Measurements from ENCODE around the gene ZNF319.
"Not testable (repeated sequence)": the region's sequence is repeated elsewhere in the genome, so short reads cannot be mapped to it uniquely, and the experiment has no call there.

Gene ZNF319

DNA sequence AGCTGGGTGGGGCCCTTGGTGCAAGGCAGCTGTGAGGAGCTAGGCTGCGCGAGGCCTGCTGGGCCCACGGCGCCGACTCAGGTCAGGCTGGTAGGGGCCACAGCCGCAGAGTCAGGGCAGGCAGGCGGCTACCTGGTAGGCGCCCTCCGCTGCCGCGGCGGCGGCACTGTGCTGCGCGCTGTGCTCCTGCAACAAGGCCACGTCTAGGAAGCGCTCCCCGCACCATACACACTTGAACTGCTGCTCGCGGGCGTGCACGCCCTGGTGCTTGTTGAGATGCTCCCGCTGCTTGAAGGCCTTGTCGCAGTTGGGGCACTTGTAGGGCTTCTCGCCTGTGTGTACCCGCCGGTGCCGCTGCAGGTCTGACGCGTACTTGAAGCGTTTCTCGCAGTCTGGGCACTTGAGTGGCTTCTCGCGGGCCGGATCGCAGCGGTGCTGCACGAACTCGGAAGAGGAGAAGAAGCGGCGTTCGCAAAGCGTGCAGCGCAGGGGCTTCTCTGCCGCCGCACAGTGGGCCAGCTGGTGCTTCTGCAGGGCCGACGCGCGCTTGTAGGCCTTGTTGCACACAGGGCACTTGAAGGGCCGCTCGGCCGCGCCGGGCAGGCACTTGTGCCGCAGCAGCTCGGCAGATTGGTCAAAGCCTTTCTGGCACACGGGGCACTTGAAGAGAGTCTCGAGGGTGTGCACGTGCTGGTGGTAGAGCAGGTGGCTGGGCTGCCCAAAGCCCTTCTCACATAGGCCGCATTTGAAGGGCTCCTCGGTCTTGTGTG, 3.9 kb downstream of the ZNF319 start:
- FAIRE-seq, result no peak

DNA sequence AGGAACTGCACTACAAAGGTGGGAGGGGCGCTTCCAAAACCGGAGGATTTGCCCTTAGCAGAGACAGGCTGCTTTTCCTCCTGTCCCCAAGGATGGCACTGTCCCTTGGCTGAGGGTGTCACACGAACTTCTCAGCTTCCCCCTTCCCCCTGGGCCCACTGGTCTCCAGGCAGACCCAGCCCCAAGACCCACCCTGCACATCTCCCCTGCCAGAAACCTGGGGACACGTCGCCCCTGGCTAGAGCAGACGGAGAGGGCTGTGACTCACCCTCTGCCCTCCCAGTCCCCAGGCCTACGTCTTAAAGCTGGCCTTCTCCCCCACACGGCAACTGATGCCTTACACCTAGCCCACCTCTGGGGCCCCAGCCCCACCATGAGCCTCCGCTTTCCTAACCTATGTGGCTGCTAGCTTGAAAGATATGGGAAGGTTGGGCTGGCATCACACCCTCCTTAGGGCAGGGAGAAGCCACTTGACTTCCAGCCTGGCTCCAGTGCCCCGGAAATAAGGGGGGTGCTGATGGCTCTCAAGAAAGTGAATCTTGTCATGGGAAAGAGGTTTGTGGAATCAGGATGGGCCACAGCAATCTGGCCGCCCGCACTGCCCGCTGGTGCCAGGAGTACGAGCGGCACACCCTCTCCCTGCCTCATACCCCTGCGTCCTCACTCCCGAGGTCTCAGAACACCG, 4.6 kb downstream of the ZNF319 start:
- FAIRE-seq, result no peak

DNA sequence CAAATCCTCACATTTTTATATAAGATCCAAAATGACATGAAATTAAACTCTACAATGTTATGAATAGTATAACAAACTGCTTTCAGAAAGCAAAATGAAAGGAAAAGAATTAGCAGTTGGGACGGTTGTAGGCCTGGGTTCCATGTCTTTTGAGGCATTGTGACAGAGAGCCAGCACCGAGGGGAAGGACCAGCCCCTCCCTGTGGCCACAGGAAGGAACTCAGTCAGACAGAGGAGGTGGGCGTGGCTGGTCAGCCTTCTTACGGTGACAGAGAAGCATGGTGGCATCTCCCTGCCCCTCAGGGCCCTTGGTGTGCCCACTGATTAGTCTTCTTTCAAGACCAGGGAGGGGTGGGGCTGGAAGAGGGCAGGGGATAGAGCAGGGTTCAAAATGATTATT, 5.7 kb downstream of the ZNF319 start:
- no peak for FAIRE-seq

DNA sequence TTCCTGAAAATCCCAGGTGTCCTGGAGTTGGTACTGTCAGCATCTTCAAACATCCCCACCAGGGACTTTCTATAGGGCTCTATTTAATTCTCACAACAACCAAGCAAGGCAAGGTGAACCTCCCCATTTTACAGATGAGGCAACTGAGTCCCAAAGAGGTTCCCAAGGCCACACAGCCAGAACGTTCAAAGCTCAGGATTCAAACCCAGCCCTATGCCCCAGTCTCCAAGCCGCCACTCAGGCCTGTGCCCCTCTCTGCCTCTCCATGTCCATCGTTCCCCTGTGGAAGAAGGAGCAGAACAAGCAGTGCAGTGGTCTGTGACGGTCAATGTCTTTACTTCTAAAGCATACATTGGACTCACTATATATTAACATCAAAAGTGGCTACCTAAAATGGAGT, 6.1 kb downstream of the ZNF319 start:
- no peak for FAIRE-seq

DNA sequence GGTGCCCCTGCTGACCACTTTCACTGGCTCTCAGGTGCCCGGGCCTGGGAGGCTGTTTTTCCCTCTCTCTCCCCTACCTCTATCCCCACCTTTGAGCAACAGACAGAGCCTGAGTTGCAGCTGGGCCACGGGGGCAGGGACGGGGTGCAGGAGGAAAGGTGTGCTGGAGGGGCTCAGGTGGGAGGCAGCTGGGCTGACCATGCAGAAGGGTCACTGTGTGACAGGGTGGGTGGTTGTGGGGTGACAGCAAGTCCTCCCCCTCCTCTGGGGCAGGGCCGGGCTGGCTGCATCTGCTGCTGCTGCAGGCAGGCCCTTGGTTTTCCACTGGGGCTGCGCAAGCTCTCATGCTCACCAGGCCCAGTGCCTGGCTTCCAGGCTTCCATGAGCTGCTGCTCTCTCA, 6.6 kb downstream of the ZNF319 start:
- FAIRE-seq, result no peak

DNA sequence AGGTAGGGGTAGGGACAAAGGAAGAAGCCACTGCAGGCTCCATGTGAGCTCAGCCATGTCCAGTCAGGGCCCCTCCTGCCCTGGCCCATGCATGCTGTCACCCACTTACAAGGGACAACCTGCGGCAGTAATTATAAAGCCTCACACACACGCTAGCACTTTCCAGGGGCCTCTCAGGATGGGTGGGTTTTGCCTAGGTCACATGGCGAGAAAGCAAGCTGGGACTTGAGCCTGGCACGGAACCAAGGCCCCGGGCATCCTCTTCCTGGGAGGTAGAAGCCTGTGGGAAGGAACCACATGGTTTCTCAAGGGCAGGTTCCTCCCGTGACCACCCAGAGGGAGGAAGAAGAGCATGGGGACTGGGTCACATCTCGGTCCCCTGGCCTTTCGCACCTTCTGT, 7.0 kb downstream of the ZNF319 start:
- FAIRE-seq, result no peak

DNA sequence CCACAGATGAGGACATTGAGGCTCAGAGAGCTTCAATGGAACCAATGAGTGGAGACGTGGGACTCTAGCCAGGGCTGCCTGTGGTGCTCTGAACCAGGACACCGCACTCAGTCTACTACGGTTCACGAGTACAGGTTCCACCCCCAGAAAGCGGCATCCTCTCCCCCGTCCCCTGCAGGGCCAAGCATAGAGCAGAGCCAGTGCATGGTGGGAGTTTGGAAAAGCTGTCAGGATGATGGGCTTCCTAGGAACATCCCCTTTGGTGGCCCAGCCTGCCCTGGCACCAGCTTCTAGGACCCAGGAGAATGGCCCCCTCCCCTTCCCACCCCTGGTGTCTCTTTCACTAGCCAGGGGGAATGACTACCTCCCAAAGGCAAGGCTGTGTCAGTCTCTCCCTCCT, 8.4 kb downstream of the ZNF319 start:
- FAIRE-seq, result no peak

DNA sequence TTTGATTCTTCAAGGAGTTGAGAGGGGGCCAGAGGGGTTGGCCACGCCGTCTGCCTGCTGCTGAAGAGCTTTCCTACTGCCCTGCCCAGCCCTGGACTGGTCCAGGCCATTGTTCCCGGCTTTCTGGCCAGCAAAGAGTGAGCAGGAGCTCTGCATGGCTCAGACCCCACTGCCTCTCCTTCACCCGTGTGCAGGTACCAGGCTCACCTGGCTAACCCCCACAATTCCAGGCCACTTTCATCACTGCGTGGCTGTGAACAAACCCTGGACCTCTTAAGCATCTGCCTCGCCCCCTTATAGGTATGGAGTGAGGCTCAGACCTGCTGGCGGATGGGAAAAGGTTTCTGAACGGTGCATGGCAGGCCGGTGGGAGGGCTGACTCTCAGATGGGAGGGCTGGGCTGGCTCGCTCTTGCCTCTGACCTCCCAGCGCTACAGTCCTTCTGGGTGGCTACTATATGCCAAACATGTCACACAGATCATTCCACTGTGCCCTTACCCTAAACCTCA, 8.9 kb downstream of the ZNF319 start:
- FAIRE-seq, result no peak

DNA sequence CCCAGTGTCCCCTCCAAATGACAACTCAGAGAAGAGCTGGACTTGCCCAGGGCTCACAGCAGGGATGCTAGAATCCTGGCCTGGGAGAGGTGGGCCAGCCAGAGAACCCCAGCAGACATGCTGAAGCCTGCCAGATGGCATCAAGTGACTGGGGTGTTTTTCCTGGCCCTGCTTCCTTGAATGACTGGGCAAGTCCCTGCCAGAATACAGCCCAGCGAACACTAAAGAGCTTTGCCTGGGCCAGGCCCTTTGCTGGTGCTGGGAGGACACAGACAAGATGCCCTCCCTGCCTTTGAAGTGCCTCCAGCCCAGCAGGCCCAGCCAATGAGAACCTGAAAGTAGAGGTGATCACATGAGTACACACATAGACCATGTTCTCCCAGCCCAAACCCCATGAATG, 11.5 kb downstream of the ZNF319 start:
- no peak for FAIRE-seq

DNA sequence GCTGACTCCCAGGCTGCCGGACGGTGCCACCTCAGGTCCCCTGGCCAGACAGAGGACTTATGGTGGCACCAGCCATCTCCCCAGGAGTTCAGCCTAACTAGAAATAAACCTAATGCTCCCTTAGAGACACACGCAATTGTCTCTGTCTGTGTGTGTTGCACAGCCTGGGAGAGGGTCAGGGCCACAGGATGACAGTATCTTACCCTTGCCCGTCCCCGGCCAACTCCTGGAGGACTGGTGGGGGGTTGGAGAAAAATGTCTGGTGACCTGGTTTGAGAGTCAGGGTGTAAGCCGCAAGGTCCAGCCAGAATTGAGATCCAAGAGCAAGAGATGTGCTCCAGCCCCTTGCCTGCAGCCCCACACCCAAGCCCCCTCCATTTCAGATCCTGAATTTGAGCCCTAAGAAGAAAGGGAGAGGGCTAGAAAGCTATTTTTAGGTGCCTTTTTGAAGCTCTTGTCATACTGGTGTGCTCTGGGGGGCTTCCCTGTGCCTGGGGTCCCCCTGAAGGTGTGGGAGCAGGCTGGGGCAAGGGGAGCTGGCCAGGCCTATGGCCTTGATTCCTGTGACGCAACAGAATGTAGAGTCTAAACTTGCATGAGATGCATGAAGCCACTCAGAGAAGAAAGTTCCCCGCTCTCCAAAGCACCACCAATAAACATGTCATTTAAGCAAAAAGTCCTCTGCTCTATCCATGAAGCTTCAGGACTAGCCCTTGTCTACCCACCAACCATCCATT, 12.9 kb downstream of the ZNF319 start:
- FAIRE-seq, result no peak

DNA sequence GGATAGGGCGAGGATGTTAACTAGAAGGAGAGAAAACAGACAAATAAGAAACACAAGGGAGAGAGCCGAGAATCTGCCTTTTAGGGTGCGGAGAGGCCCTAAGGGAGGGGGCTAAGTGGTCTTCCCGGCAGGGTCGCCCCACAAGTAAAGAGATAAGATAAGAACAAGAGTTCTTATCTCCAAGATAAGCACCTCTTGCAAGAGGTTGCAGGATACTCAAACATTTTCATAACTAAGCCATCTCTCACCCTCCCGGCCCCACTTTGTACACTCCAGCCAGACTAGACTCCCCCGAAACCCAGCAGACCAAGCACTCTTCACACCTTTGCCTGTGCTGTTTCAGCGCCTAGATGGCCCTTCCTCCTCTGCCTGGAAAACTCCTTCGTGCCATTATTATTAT, 14.3 kb downstream of the ZNF319 start:
- FAIRE-seq, result no peak

DNA sequence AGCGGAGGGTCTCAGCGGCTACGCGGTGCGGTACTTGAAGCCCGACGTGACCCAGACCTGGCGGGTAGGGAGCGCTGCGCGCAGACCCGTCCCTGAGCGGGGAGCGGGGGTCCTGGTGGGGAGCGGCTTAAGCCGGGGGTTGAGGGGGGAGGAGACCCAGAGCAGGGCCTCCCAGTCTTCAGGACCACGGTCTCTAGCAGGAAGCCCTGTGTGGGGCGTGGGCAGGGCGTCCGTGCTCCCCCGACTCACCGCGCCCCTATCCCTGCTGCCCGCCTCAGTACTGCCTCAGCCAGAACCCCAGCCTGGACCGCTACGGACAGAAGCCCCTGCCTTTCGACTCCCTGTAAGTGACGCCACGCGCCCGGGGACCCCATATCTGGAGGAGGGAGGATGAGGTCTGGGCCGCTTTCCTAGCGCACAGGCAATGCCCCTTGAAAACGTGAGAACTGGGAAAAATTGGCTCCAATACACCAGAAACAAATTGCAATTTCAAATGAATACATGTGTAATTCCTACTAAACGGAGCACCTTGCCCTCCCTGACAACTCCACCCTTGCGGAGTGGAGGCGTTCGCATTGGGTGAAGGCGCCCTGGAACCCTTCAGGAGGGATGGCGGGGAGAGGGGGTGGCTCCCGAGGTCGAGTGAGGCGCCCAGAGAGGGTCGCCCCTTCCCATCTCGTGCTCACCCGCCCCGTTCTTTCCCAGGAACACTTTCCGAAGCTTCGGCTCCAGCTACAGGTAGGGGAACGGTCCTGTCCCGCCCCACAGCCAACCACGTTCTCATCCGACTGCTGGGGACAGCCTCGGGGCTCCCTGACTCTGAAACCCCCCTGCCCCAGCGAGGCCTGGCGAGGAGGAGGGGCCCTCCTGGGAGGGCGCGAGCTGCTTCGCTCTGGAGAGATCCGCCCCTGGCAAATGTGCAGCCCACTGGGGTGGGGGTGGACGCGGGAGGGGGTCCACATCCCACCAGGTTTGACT, 15.0 kb downstream of the ZNF319 start:
- FAIRE-seq, result no peak

DNA sequence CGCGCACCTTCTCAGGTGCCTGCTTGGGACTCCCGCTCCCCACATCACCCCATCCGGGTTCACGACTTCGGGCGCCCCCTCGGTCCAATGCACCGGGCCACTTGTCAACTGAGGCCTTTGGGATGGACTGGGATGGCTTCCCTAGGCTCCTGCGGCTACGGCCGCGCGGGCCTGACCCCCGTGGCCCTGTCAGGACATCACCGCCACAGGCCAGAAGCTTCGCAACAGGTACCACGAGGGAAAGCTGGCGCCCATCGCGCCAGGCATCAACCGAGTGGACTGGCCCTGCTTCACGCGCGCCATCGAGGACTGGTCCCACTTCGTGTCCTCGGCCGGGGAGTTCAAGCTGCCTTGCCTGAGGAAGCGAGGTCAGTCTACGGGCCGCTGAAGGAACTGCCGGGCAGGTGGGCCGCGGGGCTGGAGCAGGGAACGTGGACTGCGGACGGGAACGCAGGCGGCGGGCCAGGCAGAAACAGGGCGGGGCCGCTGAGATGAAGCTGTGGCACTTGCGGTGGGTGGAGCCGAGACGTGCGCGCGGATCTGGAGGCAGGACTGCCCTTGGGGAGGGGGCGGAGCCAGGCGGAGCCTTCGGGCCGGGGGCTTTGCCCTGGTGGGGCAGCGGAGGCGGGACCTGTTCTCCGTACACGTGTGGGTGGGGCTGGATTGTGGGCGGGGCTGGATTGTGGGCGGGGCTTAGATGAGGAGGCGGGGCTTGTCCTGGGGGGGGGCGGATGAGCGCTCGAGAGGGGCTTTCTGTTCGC, 15.8 kb downstream of the ZNF319 start:
- no peak for FAIRE-seq

DNA sequence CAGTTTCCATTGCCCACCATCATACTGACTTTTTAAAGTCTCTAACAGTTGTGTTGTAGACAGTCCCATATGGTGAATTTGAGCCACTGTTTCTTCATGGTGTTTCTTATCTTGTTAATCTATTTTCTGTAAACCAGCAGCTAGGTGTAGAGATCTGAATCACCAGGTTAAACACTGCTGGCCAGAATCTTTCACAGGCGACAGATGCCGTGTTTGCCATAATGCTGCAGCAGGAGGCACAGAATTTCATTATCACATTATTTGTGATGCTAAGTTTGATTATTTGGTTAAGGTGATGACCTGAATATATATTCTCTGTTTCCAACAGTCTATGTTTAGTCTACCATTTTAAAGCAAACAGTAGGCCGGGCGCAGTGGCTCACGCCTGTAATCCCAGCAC, 18.1 kb downstream of the ZNF319 start:
- no peak for FAIRE-seq

DNA sequence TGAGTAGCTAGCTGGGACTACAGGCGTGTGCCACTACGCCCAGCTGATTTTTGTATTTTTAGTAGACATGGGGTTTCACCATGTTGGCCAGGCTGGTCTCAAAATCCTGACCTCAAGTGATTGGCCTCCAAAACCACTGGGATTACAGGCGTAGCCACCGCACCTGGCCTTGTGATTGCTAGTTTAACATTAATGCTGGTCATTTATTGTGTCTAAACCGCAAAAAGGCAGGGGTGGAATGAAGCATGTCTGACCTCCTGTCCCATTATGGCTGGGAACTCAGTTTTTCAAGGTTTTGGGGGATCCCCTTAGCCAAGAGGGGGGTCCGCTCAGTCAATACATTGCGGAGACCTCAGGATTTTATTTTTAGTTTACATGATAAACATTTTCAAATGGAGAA, 18.8 kb downstream of the ZNF319 start:
- FAIRE-seq, result no peak

DNA sequence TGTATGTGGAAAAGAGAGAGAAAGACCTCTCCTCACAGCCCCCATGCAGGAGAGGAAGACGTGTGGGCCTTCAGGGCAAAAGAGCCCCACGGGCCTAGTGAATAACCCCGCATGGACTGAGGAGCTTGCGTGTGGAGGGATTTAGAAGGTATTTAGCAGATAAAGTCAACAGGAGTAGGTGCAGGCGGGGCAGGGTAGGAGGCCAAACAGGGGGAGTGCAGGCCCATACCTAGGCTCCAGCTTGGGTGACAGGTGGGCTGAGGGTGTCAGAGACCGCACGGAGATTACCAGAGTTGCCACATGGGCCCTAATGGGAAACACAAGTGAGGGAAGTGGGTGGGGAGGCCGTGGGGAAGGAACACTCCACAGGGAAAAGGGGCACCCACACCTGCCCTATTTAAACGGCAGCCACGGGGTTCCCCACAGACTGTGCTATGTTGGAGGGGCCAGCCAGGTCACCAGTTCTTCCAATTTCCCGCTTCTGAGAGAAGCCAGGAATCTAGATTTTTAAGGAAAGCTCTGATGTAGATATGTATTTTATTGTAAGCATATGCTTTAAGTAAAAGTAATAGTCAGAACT, 21.4 kb downstream of the ZNF319 start:
- no peak for FAIRE-seq

DNA sequence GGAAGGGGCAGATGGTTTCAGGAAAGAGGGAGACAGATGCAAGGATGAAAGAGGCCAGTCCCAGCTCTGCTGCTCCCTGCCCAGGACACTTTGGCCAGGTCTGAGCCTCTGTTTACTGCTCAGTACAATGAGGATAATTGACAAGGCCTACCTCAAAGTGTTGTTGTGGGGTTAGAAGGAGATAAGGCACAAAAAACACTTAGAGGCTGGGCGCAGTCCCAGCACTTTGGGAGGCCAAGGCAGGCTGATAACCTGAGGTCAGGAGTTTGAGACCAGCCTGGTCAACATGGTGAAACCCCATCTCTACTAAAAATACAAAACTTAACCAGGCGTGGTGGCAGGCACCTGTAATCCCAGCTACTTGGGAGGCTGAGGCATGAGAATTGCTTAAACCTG, 22.4 kb downstream of the ZNF319 start:
- FAIRE-seq, result not testable (repeated sequence)

DNA sequence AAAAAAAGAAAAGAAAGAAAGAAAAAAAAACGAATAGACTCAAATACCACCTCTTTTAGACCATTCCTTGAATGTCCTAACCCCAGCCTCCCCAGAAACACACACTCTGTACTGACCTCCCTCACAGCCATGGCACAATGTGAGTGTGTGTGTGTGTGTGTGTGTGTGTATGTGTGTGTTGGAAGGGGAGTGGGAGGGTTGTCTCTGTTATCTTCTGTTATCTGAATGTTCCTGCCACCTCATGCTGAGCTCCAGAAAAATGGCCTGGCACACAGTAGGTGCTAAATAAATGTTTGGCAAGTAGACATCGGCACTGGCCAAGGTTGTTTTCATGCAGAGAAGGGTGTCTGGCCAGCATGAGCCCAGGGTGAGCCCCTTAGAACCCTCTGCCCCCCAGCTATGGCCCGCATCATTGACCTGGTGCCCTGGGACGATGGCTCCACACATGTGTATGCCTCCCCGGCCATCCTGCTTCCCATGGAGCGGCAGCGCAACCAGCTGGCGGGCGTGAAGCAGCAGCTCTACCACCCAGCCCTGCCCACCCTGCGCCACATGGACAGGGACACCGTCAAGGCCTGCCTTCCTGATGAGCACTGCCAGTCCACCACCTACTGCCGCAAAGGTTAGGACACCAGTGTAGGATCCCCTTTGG, 22.9 kb downstream of the ZNF319 start:
- FAIRE-seq, result no peak

DNA sequence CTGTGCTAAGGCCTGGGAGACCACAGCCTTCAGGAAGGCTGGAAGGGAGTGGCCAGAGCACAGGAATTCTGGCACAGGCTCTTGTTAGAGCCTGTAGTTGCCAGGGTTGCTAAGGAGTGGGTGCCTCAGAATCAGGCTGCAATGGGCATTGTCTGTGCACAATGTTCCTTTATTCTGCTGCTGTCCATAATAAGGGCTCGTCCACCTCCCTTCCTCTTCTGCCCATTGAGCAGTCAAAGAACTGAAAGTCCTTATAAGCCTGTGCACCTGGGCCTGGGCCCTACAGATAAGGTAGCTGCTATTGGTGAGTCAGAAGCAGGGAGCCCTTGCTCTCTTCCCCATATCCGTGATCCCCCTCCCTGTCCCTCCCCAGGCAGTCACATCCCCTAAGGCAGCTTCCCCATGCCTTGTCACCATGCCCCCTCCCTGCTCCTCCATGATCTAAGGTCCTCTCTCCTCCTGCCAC, 24.1 kb downstream of the ZNF319 start:
- FAIRE-seq, result no peak

DNA sequence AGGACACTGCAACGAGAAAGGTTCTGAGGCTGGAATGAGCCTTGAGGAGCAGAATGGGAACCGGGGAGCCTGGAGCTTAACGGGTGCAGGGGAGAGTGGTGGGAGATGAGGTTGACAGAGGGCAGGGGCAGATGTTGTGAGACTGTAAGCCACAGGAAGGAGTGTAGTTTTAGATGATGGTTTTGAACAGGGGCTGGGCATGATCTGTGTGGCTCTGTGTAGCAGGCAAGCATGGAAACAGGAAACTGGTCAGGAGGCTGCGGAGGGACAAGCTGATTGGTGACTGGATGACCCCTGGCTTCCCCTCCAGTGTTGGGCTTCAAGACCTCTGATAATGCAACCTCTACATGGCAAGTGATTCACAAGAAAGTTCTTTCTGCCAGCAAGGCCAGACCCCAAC, 28.2 kb downstream of the ZNF319 start:
- FAIRE-seq, result no peak

DNA sequence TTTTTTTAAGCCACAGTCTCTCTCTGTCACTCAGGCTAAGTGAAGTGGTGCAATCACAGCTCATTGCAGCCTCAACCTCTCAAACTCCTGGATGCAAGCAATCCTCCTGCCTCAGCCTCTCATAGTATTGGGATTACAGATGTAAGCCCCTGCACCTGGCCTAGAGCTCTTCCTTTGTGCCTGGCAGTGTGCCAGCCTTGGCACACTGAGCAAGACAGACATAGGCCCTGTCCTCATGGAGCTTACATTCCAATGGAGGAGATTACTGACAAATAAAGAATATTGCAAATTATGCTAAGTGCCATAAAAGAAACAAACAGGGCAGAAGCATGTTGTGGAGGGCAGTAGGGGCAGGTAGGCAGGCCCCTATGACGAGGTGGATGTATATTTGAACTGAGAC, 28.6 kb downstream of the ZNF319 start:
- FAIRE-seq, result no peak

All from endometrium (tissue), 2 donors.